WTC11 (cell line): ENCODE results near the gene NUSAP1. TPM values are rescaled to one million over a fixed set of nuclear protein-coding genes. Genes with fewer than 3 reads are reported as not detected.
A peak's percentile ranks its signal among the peaks of the same experiment; 100 is the strongest.

Source experiments
- ATAC-seq: fragments of 200-7000 bp; cut with Tn5 transposase; 2 replicates; pipeline ENCODE4 v1.10.0; 2021; ENCODE audit warnings: mild to moderate bottlenecking, moderate library complexity
- CTCF ChIA-PET: fragments of 300-600 bp; sonication (Branson Sonifier 250); formaldehyde crosslinking; loops from one replicate; lab custom pipeline; 2021; ENCODE audit warnings: antibody characterized with exemption; lab: Charles Lee
- POLR2A ChIA-PET: fragments of 350-600 bp; sonication (Branson Sonifier 250); formaldehyde crosslinking; loops from one replicate; lab custom pipeline; 2021; ENCODE audit warnings: antibody characterized with exemption; lab: Charles Lee
- DNase-seq: peaks from one replicate; pipeline ENCODE4 v3.0.0; 2021; ENCODE audit warnings: low spot score
- H3K27ac Mint-ChIP-seq: 2 replicates; pipeline ENCODE4 v1.8.0; 2021; ENCODE audit warnings: mixed read lengths
- H3K27me3 Mint-ChIP-seq: 2 replicates; pipeline ENCODE4 v1.8.0; 2021; ENCODE audit warnings: low read depth, mild to moderate bottlenecking, moderate library complexity, mixed read lengths
- H3K36me3 Mint-ChIP-seq: 2 replicates; pipeline ENCODE4 v1.8.0; 2021; ENCODE audit warnings: mixed read lengths
- H3K4me1 Mint-ChIP-seq: 2 replicates; pipeline ENCODE4 v1.8.0; 2022; ENCODE audit warnings: mixed read lengths
- H3K4me3 Mint-ChIP-seq: 2 replicates; pipeline ENCODE4 v1.8.0; 2021; ENCODE audit warnings: mild to moderate bottlenecking, moderate library complexity, mixed read lengths
- H3K9me3 Mint-ChIP-seq: 2 replicates; pipeline ENCODE4 v1.8.0; 2021; ENCODE audit warnings: mixed read lengths
- CBFB ChIP-seq: sonication (generic); formaldehyde crosslinking; IDR thresholded peaks from 2 replicates; pipeline ENCODE4 v1.8.1; 2022; ENCODE audit warnings: mild to moderate bottlenecking, low read depth, missing genetic modification reagents
- CTCF ChIP-seq: fragments of 200-600 bp; IDR thresholded peaks from 2 replicates; pipeline ENCODE4 v1.8.0; 2022; ENCODE audit warnings: antibody characterized with exemption
- EMX1 ChIP-seq: fragments of 250-450 bp; sonication (Bioruptor Pico); IDR thresholded peaks from 2 replicates; pipeline ENCODE4 v1.8.0; 2021; ENCODE audit warnings: mild to moderate bottlenecking
- ERG ChIP-seq: fragments of 250-450 bp; sonication (Bioruptor Pico); IDR thresholded peaks from 2 replicates; pipeline ENCODE4 v1.8.0; 2021; ENCODE audit warnings: mild to moderate bottlenecking
- FOXJ3 ChIP-seq: sonication (generic); formaldehyde crosslinking; IDR thresholded peaks from 2 replicates; pipeline ENCODE4 v1.9.0; 2021; ENCODE audit warnings: missing genetic modification reagents, mild to moderate bottlenecking, borderline replicate concordance
- JAZF1 ChIP-seq: fragments of 250-450 bp; sonication (Bioruptor Pico); IDR thresholded peaks from 2 replicates; pipeline ENCODE4 v1.9.0; 2021; ENCODE audit warnings: moderate library complexity, mild to moderate bottlenecking, inconsistent platforms
- MAX ChIP-seq: sonication (generic); formaldehyde crosslinking; IDR thresholded peaks from 2 replicates; pipeline ENCODE4 v1.8.0; 2022; ENCODE audit warnings: mild to moderate bottlenecking, missing genetic modification reagents
- MYBL2 ChIP-seq: sonication (generic); formaldehyde crosslinking; IDR thresholded peaks from 2 replicates; pipeline ENCODE4 v1.8.1; 2023; ENCODE audit warnings: mild to moderate bottlenecking, moderate library complexity, missing genetic modification reagents
- NR3C1 ChIP-seq: sonication (generic); formaldehyde crosslinking; conservative IDR thresholded peaks from 2 replicates; pipeline ENCODE4 v1.8.1; 2023; ENCODE audit warnings: low read depth, mild to moderate bottlenecking, missing genetic modification reagents
- ZBTB21 ChIP-seq: sonication (generic); formaldehyde crosslinking; IDR thresholded peaks from 2 replicates; pipeline ENCODE4 v1.8.1; 2023; ENCODE audit warnings: mild to moderate bottlenecking, missing genetic modification reagents, borderline replicate concordance
- ZBTB43 ChIP-seq: sonication (generic); formaldehyde crosslinking; IDR thresholded peaks from 2 replicates; pipeline ENCODE4 v1.8.1; 2023; ENCODE audit warnings: mild to moderate bottlenecking, missing genetic modification reagents
- ZNF263 ChIP-seq: sonication (generic); formaldehyde crosslinking; IDR thresholded peaks from 2 replicates; pipeline ENCODE4 v1.8.1; 2022; ENCODE audit warnings: low read depth, mild to moderate bottlenecking, moderate library complexity, missing genetic modification reagents
- ZNF423 ChIP-seq: fragments of 250-450 bp; sonication (Bioruptor Pico); IDR thresholded peaks from 2 replicates; pipeline ENCODE4 v2.1.2; 2022; ENCODE audit warnings: mild to moderate bottlenecking, moderate library complexity
- ZNF425 ChIP-seq: fragments of 250-450 bp; sonication (Bioruptor Pico); conservative IDR thresholded peaks from 2 replicates; pipeline ENCODE4 v1.9.0; 2021; ENCODE audit warnings: mild to moderate bottlenecking
- ZNF512 ChIP-seq: sonication (generic); formaldehyde crosslinking; IDR thresholded peaks from 2 replicates; pipeline ENCODE4 v1.8.1; 2022; ENCODE audit warnings: missing genetic modification reagents, borderline replicate concordance
- ZSCAN18 ChIP-seq: fragments of 250-450 bp; sonication (Bioruptor Pico); IDR thresholded peaks from 2 replicates; pipeline ENCODE4 v2.1.2; 2022; ENCODE audit warnings: mild to moderate bottlenecking, moderate library complexity
- total RNA-seq: library from RNA; stranded (reverse); gene quantifications from 3 replicates; pipeline ENCODE4 v1.2.3, GENCODE V29; 2021

NUSAP1 gene
- total RNA-seq, 1 experiment from 2014 or later, result 135 TPM

- no peak for TF ChIP-seq ZNF263
- TF ChIP-seq ZNF423 (CRISPR knock-in tag), result no peak
- TF ChIP-seq, all 79 proteins: peak for 0
- DNase-seq (no peak), ATAC-seq (no peak)
- H3K36me3 Mint-ChIP-seq, result peaks cover 18% of the 10 kb centered on the region
- H3K4me3 Mint-ChIP-seq, result no peak overlapping the region
- no peaks in the 10 kb centered on the region for H3K9me3 Mint-ChIP-seq
- H3K4me1 Mint-ChIP-seq, result no peaks in the 10 kb centered on the region
- H3K27me3 Mint-ChIP-seq, result no peaks in the 10 kb centered on the region
- CTCF ChIA-PET, result no interaction called here
- POLR2A ChIA-PET, result no interaction called here
- H3K27ac Mint-ChIP-seq, result no peak overlapping the region; the same call in 1 of the 2 replicates
These were observed 63.4 kb downstream of the NUSAP1 start for GRCh38 chr15:41396111-41396510.

- ATAC-seq, result no peak
- H3K4me3 Mint-ChIP-seq, result peak overlapping the region; percentile 82
- H3K27me3 Mint-ChIP-seq, result no peaks in the 10 kb centered on the region
- H3K27ac Mint-ChIP-seq, result peak overlapping the region; percentile 69
- peaks cover 2% of the 10 kb centered on the region; the same call in 1 of the 2 replicates for H3K4me1 Mint-ChIP-seq
- CTCF ChIA-PET, result no interaction called here
- no peak for DNase-seq
- no peaks in the 10 kb centered on the region for H3K36me3 Mint-ChIP-seq
- POLR2A ChIA-PET, result no interaction called here
- no peaks in the 10 kb centered on the region for H3K9me3 Mint-ChIP-seq
- TF ChIP-seq ZSCAN18 (CRISPR knock-in tag) (no peak), ZNF425 (no peak), ZNF512 (no peak), MAX (CRISPR knock-in tag) (no peak), JAZF1 (no peak), ZBTB43 (CRISPR knock-in tag) (no peak), EMX1 (no peak), MYBL2 (CRISPR knock-in tag) (no peak), CBFB (CRISPR knock-in tag) (no peak), NR3C1 (CRISPR knock-in tag) (no peak), ERG (CRISPR knock-in tag) (no peak), ZBTB21 (CRISPR knock-in tag) (no peak), FOXJ3 (no peak), CTCF (no peak)
These were observed 69.2 kb downstream of the NUSAP1 start for GRCh38 chr15:41401904-41402267.
